ENCODE results near the gene STEAP3. TPM values are rescaled to one million over a fixed set of nuclear protein-coding genes. Genes with fewer than 3 reads are reported as not detected.
"Not testable (repeated sequence)": the region's sequence is repeated elsewhere in the genome, so short reads cannot be mapped to it uniquely, and the experiment has no call there.

The STEAP3 gene
- total and polyA plus RNA-seq, 8 donors: 2.9 to 56.7 (median 12.6) TPM

GRCh38 chr2:119266091-119266589, 42.5 kb downstream of the STEAP3 start:
- Histone ChIP-seq H3K36me3 (peaks cover 0 to 30% (median 24%) of the 10 kb centered on the region in 4 donors), H3K4me1 (peaks cover 0 to 2% (median 0%) of the 10 kb centered on the region in 4 donors), H3K27ac (no peak overlapping the region), H3K9me3 (no peaks in the 10 kb centered on the region), H3K4me3 (no peak overlapping the region), H3K27me3 (no peaks in the 10 kb centered on the region)
- WGBS, 5 donors: 87 to 95% (median 92%) methylated on average over 8 of the region's 8 CpGs
- TF ChIP-seq POLR2AphosphoS5 (IDR thresholded peaks at IDR 0.05): no peak
- TF ChIP-seq POLR2A (IDR thresholded peaks at IDR 0.05): no peak
- TF ChIP-seq EP300 (IDR thresholded peaks at IDR 0.05): no peak
- TF ChIP-seq, protein P1, sequence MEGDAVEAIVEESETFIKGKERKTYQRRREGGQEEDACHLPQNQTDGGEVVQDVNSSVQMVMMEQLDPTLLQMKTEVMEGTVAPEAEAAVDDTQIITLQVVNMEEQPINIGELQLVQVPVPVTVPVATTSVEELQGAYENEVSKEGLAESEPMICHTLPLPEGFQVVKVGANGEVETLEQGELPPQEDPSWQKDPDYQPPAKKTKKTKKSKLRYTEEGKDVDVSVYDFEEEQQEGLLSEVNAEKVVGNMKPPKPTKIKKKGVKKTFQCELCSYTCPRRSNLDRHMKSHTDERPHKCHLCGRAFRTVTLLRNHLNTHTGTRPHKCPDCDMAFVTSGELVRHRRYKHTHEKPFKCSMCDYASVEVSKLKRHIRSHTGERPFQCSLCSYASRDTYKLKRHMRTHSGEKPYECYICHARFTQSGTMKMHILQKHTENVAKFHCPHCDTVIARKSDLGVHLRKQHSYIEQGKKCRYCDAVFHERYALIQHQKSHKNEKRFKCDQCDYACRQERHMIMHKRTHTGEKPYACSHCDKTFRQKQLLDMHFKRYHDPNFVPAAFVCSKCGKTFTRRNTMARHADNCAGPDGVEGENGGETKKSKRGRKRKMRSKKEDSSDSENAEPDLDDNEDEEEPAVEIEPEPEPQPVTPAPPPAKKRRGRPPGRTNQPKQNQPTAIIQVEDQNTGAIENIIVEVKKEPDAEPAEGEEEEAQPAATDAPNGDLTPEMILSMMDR (IDR thresholded peaks at IDR 0.05): no peak
- peak in 1 of 2 donors; percentile 0 for DNase-seq
- intact Hi-C loops (cut with DNase I; ENCODE audit: low total_unique reads): no loop called here

GRCh38 chr2:119267604-119268003, 44.0 kb downstream of the STEAP3 start:
- Histone ChIP-seq H3K4me1 (no peaks in the 10 kb centered on the region), H3K27me3 (no peaks in the 10 kb centered on the region), H3K9me3 (no peaks in the 10 kb centered on the region), H3K36me3 (peaks cover 0 to 30% (median 21%) of the 10 kb centered on the region in 4 donors), H3K27ac (no peak overlapping the region), H3K4me3 (no peak overlapping the region)
- DNase-seq: no peak
- no peak for TF ChIP-seq EP300 (IDR thresholded peaks at IDR 0.05)
- TF ChIP-seq, protein P1 (IDR thresholded peaks at IDR 0.05): no peak
- TF ChIP-seq POLR2A (IDR thresholded peaks at IDR 0.05): no peak
- no peak for TF ChIP-seq POLR2AphosphoS5 (IDR thresholded peaks at IDR 0.05)
- intact Hi-C loops (cut with DNase I; ENCODE audit: low total_unique reads): no loop called here

DNA sequence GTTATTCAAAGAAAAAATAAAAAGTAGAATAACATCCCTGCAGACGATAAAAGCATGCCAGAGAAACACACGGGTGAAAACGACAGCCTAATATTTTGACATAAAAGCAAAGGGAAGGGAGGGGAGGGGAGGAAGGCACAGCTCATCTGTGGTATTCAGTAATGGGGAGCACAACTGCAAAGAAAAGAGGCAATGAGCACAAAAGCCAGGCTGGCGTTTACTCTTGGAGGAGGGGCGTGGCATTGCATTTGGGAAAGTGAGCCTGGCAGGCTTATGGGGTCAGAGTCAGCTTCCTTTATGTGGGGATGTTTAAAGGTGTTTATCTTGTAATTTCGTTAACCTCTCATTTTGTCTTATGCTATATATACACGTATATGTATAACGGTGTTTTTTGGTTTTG, 53.2 kb downstream of the STEAP3 start:
- TF ChIP-seq POLR2AphosphoS5 (IDR thresholded peaks at IDR 0.05) (no peak), POLR2A (IDR thresholded peaks at IDR 0.05) (no peak), EP300 (IDR thresholded peaks at IDR 0.05) (no peak)
- TF ChIP-seq, protein P1 (IDR thresholded peaks at IDR 0.05): no peak
- Histone ChIP-seq H3K4me1 (peaks cover 0 to 3% (median 0%) of the 10 kb centered on the region in 4 donors), H3K36me3 (no peaks in the 10 kb centered on the region), H3K9me3 (no peaks in the 10 kb centered on the region), H3K27ac (no peak overlapping the region), H3K4me3 (no peak overlapping the region), H3K27me3 (no peaks in the 10 kb centered on the region)
- intact Hi-C loops (cut with DNase I; ENCODE audit: low total_unique reads): no loop called here
- 48 to 60% (median 51%) methylated on average over 8 of the region's 8 CpGs for WGBS, 5 donors
- no peak for DNase-seq

GRCh38 chr2:119278385-119278784, 54.8 kb downstream of the STEAP3 start:
- H3K9me3 ChIP-seq; H3K27ac ChIP-seq; H3K4me3 ChIP-seq; H3K27me3 ChIP-seq; DNase-seq; intact Hi-C loops (cut with DNase I; ENCODE audit: low total_unique reads); H3K36me3 ChIP-seq: not testable (repeated sequence)
- H3K4me1 ChIP-seq: peaks cover 0 to 13% (median 3%) of the 10 kb centered on the region in 4 donors
- 75 to 93% (median 83%) methylated on average over 2 of the region's 2 CpGs for WGBS, 5 donors

- H3K4me1 ChIP-seq: peaks cover 0 to 19% (median 5%) of the 10 kb centered on the region in 4 donors
- no peak for DNase-seq
- H3K9me3 ChIP-seq: no peaks in the 10 kb centered on the region
- TF ChIP-seq EP300 (IDR thresholded peaks at IDR 0.05): no peak
- TF ChIP-seq, protein P1 (IDR thresholded peaks at IDR 0.05): no peak
- no peak for TF ChIP-seq POLR2A (IDR thresholded peaks at IDR 0.05)
- TF ChIP-seq POLR2AphosphoS5 (IDR thresholded peaks at IDR 0.05): no peak
- intact Hi-C loops (cut with DNase I; ENCODE audit: low total_unique reads): no loop called here
- H3K27ac ChIP-seq: no peak overlapping the region
- H3K36me3 ChIP-seq: no peaks in the 10 kb centered on the region
- 82 to 92% (median 91%) methylated on average over 6 of the region's 6 CpGs for WGBS, 5 donors
- H3K4me3 ChIP-seq: no peak overlapping the region
- no peaks in the 10 kb centered on the region for H3K27me3 ChIP-seq
These were observed 55.3 kb downstream of the STEAP3 start for GRCh38 chr2:119278946-119279345.
